HT-29 (cell line): ENCODE data around the gene ACRBP. TPM values are rescaled to one million over a fixed set of nuclear protein-coding genes. Genes with fewer than 3 reads are reported as not detected.

Experiments used
- total RNA-seq: library from RNA; depleted of rRNA; stranded (reverse); fragments of >200 nt; shearing (Covaris generic); gene quantifications from 2 replicates; pipeline ENCODE4 v1.2.3, GENCODE V29; 2014; rRNA removed

Gene ACRBP
- total RNA-seq, 1 experiment from 2014 or later = 0.31 TPM

Other genes starting within 250 kb of the ACRBP start
- gene CD27, start 202.5 kb downstream of the ACRBP start, total RNA-seq = 0.23 TPM in 1 of 2 replicates, not detected in the other
- 9.6 and 11.0 TPM in 2 replicates for gene TAPBPL, start 195.4 kb downstream of the ACRBP start, total RNA-seq
- gene VAMP1, start 176.8 kb downstream of the ACRBP start, total RNA-seq = 11.5 and 23.0 TPM in 2 replicates
- 144 and 147 TPM in 2 replicates for gene MRPL51, start 154.2 kb downstream of the ACRBP start, total RNA-seq
- gene NCAPD2, start 153.3 kb downstream of the ACRBP start, total RNA-seq = 115 and 141 TPM in 2 replicates
- 6,490 and 6,870 TPM in 2 replicates for gene GAPDH, start 112.9 kb downstream of the ACRBP start, total RNA-seq
- 0.37 and 0.41 TPM in 2 replicates for gene IFFO1, start 91.4 kb downstream of the ACRBP start, total RNA-seq
- gene NOP2, start 79.1 kb downstream of the ACRBP start, total RNA-seq = 73.5 and 74.9 TPM in 2 replicates
- 253 and 269 TPM in 2 replicates for gene CHD4, start 40.1 kb downstream of the ACRBP start, total RNA-seq
- 0.03 TPM in 1 of 2 replicates, not detected in the other for gene LPAR5, start 11.5 kb downstream of the ACRBP start, total RNA-seq
- 25.1 and 27.4 TPM in 2 replicates for gene ING4, start 15.7 kb upstream of the ACRBP start, total RNA-seq
- 23.9 and 42.5 TPM in 2 replicates for gene ZNF384, start 41.9 kb upstream of the ACRBP start, total RNA-seq
- gene PIANP, start 53.4 kb upstream of the ACRBP start, total RNA-seq = not detected in 2 replicates
- 103 and 108 TPM in 2 replicates for gene COPS7A, start 76.6 kb upstream of the ACRBP start, total RNA-seq
- gene MLF2, start 105.7 kb upstream of the ACRBP start, total RNA-seq = 383 and 384 TPM in 2 replicates
- gene PTMS, start 118.9 kb upstream of the ACRBP start, total RNA-seq = 87.6 and 105 TPM in 2 replicates
- gene LAG3, start 125.1 kb upstream of the ACRBP start, total RNA-seq = 0.05 and 0.56 TPM in 2 replicates
- gene CD4, start 142.1 kb upstream of the ACRBP start, total RNA-seq = 0.25 and 0.47 TPM in 2 replicates
- not detected in 2 replicates for gene GPR162, start 174.4 kb upstream of the ACRBP start, total RNA-seq
- 2.2 and 2.7 TPM in 2 replicates for gene P3H3, start 181.0 kb upstream of the ACRBP start, total RNA-seq
- gene GNB3, start 193.5 kb upstream of the ACRBP start, total RNA-seq = 0.97 TPM in 1 of 2 replicates, not detected in the other
- gene CDCA3, start 203.9 kb upstream of the ACRBP start, total RNA-seq = 95.5 and 126 TPM in 2 replicates
- 122 and 136 TPM in 2 replicates for gene USP5, start 204.7 kb upstream of the ACRBP start, total RNA-seq
- gene TPI1, start 220.1 kb upstream of the ACRBP start, total RNA-seq = 1,358 and 1,438 TPM in 2 replicates
- gene SPSB2, start 225.9 kb upstream of the ACRBP start, total RNA-seq = 20.2 and 21.0 TPM in 2 replicates